Tibial nerve (tissue), 4 donors: Measurements from ENCODE around the gene SLX9. TPM values are rescaled to one million over a fixed set of nuclear protein-coding genes. Genes with fewer than 3 reads are reported as not detected.

ENCODE experiments used
- DNase-seq, 2 donors: peaks; one replicate each; pipeline ENCODE4 v3.0.0-alpha.2; 2019; ENCODE audit warnings: low spot score in 2 of 2
- H3K27ac ChIP-seq, 4 donors: fragments of 200-600 bp; sonication (generic) in 3 of 4; one replicate each; pipeline ENCODE4 v1.5.1; 2017 to 2019; ENCODE audit warnings: mild to moderate bottlenecking in 1 of 4
- H3K27me3 ChIP-seq, 2 donors: fragments of 200-600 bp; sonication (generic) in 1 of 2; one replicate each; pipeline versions ENCODE4 v1.5.1 to v1.6.0; 2017 to 2019
- H3K36me3 ChIP-seq, 3 donors: fragments of 200-600 bp; sonication (generic); one replicate each; pipeline ENCODE4 v1.5.1; 2018 to 2019
- H3K4me1 ChIP-seq, 4 donors: fragments of 200-600 bp; sonication (generic) in 3 of 4; one replicate each; pipeline ENCODE4 v1.5.1; 2017 to 2019
- H3K4me3 ChIP-seq, 4 donors: fragments of 200-600 bp; sonication (generic) in 3 of 4; one replicate each; pipeline ENCODE4 v1.5.1; 2017 to 2019; ENCODE audit warnings: mild to moderate bottlenecking in 1 of 4, moderate library complexity in 1 of 4
- H3K9me3 ChIP-seq, 4 donors: fragments of 200-600 bp; sonication (generic) in 3 of 4; one replicate each; pipeline ENCODE4 v1.5.1; 2017 to 2019
- CTCF ChIP-seq, 5 experiments: fragments of 200-600 bp in 3 of 5; fragments of 450-650 bp in 2 of 5; sonication (generic) in 3 of 5; IDR thresholded peaks; one replicate each; pipeline ENCODE4 v1.5.1; 2016 to 2019; ENCODE audit warnings: antibody characterized with exemption in 5 of 5, mild to moderate bottlenecking in 3 of 5, moderate library complexity in 2 of 5
- EP300 ChIP-seq, 2 donors: sonication (generic); formaldehyde crosslinking; IDR thresholded peaks; one replicate each; pipeline ENCODE4 v1.6.1; 2017; ENCODE audit warnings: antibody characterized with exemption in 2 of 2, mild to moderate bottlenecking in 1 of 2
- POLR2A ChIP-seq, 2 donors: fragments of 450-650 bp; IDR thresholded peaks; one replicate each; pipeline ENCODE4 v1.6.1; 2017; ENCODE audit warnings: antibody characterized with exemption in 2 of 2, mild to moderate bottlenecking in 2 of 2, moderate library complexity in 2 of 2
- WGBS, 2 donors: methylation state at CpG; one replicate each; pipeline ENCODE4 v1.1.5; 2018; 5-methylcytosine and 5-hydroxymethylcytosine counted together
- total RNA-seq, 4 donors: library from RNA; depleted of rRNA; stranded (reverse); fragments of >200 nt; gene quantifications; one replicate each; pipeline ENCODE4 v1.1.0, GENCODE V29; 2016

Gene SLX9
- total RNA-seq, 4 donors from 2014 or later: 3.7 to 19.8 (median 13.3) TPM

DNA sequence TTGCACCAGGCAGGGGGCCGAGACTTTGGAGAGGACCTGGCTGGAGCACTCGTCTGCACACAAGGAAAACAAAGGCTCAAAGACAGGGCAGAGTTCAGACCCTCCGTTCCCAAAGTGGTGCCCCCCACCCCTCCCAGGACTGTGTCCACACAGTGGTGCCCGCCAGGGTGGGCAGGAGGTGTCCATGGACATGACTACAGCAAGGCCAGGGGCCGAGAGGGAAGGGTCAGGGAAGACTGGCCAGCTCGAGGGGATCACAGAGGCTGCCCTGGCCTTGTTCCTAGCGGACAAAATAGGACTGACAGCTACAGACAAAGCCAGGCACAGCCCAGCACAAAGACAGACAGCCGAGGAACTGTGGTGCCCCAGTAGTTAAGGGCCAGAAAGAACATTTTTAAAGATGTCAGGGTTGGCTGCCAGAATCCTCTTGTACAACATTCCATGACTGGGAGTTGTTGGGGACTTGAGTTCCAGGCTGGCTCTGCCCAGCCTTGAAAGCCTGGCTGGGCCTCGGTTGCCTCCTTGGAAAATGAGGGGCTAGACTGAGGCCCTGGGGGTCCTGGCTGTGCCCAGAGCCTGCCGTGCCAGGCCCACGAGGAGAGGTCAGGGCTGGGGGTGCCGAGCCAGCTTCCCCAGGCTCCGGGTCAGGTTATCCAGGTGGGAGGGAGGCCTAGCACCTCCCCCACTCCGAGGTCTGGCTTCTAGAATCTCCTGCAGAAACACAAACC, 63.7 kb downstream of the SLX9 start:
- Histone ChIP-seq H3K27ac (no peak overlapping the region), H3K4me1 (no peaks in the 10 kb centered on the region), H3K9me3 (peaks cover 0 to 13% (median 0%) of the 10 kb centered on the region in 4 donors), H3K27me3 (no peaks in the 10 kb centered on the region), H3K4me3 (no peak overlapping the region), H3K36me3 (no peaks in the 10 kb centered on the region)
- TF ChIP-seq CTCF (IDR thresholded peaks at IDR 0.05) (no peak), POLR2A (IDR thresholded peaks at IDR 0.05) (no peak), EP300 (IDR thresholded peaks at IDR 0.05) (no peak)
- WGBS, 2 donors: 67 to 70% methylated on average over 14 of the region's 14 CpGs
- no peak for DNase-seq

- no peak for DNase-seq
- Histone ChIP-seq H3K9me3 (peaks cover 0 to 13% (median 0%) of the 10 kb centered on the region in 4 donors), H3K4me3 (no peak overlapping the region), H3K36me3 (no peaks in the 10 kb centered on the region), H3K27ac (no peak overlapping the region), H3K4me1 (no peaks in the 10 kb centered on the region), H3K27me3 (no peaks in the 10 kb centered on the region)
- TF ChIP-seq POLR2A (IDR thresholded peaks at IDR 0.05) (no peak), EP300 (IDR thresholded peaks at IDR 0.05) (no peak), CTCF (IDR thresholded peaks at IDR 0.05) (no peak)
- 83 to 98% methylated on average over 5 to 8 of the region's 8 CpGs for WGBS, 2 donors
Observed at GRCh38 chr21:45004059-45004422, 64.2 kb downstream of the SLX9 start.

- H3K36me3 ChIP-seq: no peaks in the 10 kb centered on the region
- H3K4me1 ChIP-seq: peaks cover 0 to under 1% (median 0%) of the 10 kb centered on the region in 4 donors
- H3K4me3 ChIP-seq: no peak overlapping the region
- 84 to 86% methylated on average over 40 of the region's 40 CpGs for WGBS, 2 donors
- DNase-seq: no peak
- H3K27me3 ChIP-seq: no peaks in the 10 kb centered on the region
- H3K27ac ChIP-seq: no peak overlapping the region
- TF ChIP-seq EP300 (IDR thresholded peaks at IDR 0.05): no peak
- TF ChIP-seq CTCF (IDR thresholded peaks at IDR 0.05): no peak
- TF ChIP-seq POLR2A (IDR thresholded peaks at IDR 0.05): no peak
- peaks cover 0 to 13% (median 0%) of the 10 kb centered on the region in 4 donors for H3K9me3 ChIP-seq
Observed at GRCh38 chr21:45004481-45005247, 64.8 kb downstream of the SLX9 start.

GRCh38 chr21:45006536-45007095, 66.8 kb downstream of the SLX9 start:
- 85 to 90% methylated on average over 9 of the region's 9 CpGs for WGBS, 2 donors
- no peak for DNase-seq

More at GRCh38 chr21:45006536-45007095, 66.8 kb downstream of the SLX9 start:
- no peak overlapping the region for H3K27ac ChIP-seq
- H3K27me3 ChIP-seq: no peaks in the 10 kb centered on the region
- TF ChIP-seq EP300 (IDR thresholded peaks at IDR 0.05): no peak
- TF ChIP-seq POLR2A (IDR thresholded peaks at IDR 0.05): no peak
- TF ChIP-seq CTCF (IDR thresholded peaks at IDR 0.05): no peak
- H3K9me3 ChIP-seq: peaks cover 0 to 13% (median 0%) of the 10 kb centered on the region in 4 donors
- H3K4me1 ChIP-seq: peaks cover 0 to 6% (median 0%) of the 10 kb centered on the region in 4 donors
- H3K36me3 ChIP-seq: no peaks in the 10 kb centered on the region
- no peak overlapping the region for H3K4me3 ChIP-seq
